Ascending aorta (tissue), 2 donors: ENCODE data around the gene UBE2QL1. TPM values are rescaled to one million over a fixed set of nuclear protein-coding genes. Genes with fewer than 3 reads are reported as not detected.

Source experiments
- DNase-seq, 2 donors: peaks; one replicate each; pipeline ENCODE4 v3.0.0-alpha.2; 2019; ENCODE audit warnings: low spot score in 2 of 2
- H3K27ac ChIP-seq, 2 donors: fragments of 200-600 bp; sonication (generic); one replicate each; pipeline ENCODE4 v1.5.1; 2016 to 2017; ENCODE audit warnings: mild to moderate bottlenecking in 1 of 2
- H3K27me3 ChIP-seq: fragments of 200-600 bp; sonication (generic); one replicate; pipeline ENCODE4 v1.5.1; 2017
- H3K36me3 ChIP-seq, 2 donors: fragments of 200-600 bp; sonication (generic); one replicate each; pipeline ENCODE4 v1.5.1; 2016
- H3K4me1 ChIP-seq, 2 donors: fragments of 200-600 bp; sonication (generic); one replicate each; pipeline ENCODE4 v1.5.1; 2016 to 2017; ENCODE audit warnings: mild to moderate bottlenecking in 1 of 2
- H3K4me3 ChIP-seq, 2 donors: fragments of 200-600 bp; sonication (generic); one replicate each; pipeline ENCODE4 v1.5.1; 2016 to 2017; ENCODE audit warnings: mild to moderate bottlenecking in 1 of 2
- H3K9me3 ChIP-seq, 2 donors: fragments of 200-600 bp; sonication (generic); one replicate each; pipeline ENCODE4 v1.5.1; 2016
- CTCF ChIP-seq, 3 experiments: fragments of 200-600 bp in 2 of 3; fragments of 450-650 bp in 1 of 3; sonication (generic) in 2 of 3; IDR thresholded peaks; one replicate each; pipeline ENCODE4 v1.5.1; 2016 to 2019; ENCODE audit warnings: antibody characterized with exemption in 3 of 3, mild to moderate bottlenecking in 1 of 3, moderate library complexity in 1 of 3
- intact Hi-C: fragments of 100-400 bp; cut with DNase I; formaldehyde crosslinking; loops from one replicate; pipeline ENCODE4 v1.15.1; 2023
- total RNA-seq: library from RNA; depleted of rRNA; stranded (reverse); fragments of >200 nt; gene quantifications from one replicate; pipeline ENCODE4 v1.1.0, GENCODE V29; 2016

Gene UBE2QL1
- total RNA-seq, 1 donor from 2014 or later = 0.85 TPM

GRCh38 chr5:6468104-6468503 lies 19.4 kb downstream of the UBE2QL1 start:
- H3K36me3 ChIP-seq = no peaks in the 10 kb centered on the region
- peaks cover 0 to 2% of the 10 kb centered on the region in 2 donors for H3K4me1 ChIP-seq
- DNase-seq = no peak
- TF ChIP-seq CTCF (IDR thresholded peaks at IDR 0.05) = no peak
- H3K27ac ChIP-seq = no peak overlapping the region
- H3K9me3 ChIP-seq = no peaks in the 10 kb centered on the region
- no peaks in the 10 kb centered on the region for H3K27me3 ChIP-seq
- no peak overlapping the region for H3K4me3 ChIP-seq
- intact Hi-C loops = no loop called here

DNA sequence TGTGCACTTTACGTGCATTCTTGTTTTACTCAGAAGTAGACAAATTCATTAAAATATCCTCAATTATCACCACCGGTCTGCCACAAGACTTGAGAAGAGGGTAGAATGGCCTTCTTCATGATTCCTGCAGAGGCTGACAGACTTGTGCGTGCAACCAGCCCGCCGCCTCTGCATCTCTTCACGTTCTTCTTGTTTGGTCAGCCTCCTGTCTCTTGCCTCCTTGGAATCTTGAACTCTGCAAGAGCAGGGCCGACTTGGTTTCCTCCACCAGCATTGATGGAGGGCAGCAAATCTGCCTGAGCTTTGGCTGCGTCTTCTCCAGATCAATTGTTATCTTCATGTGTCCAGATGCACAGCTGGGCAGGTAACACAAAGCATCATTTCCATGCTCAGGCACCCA lies 20.2 kb downstream of the UBE2QL1 start:
- Histone ChIP-seq H3K27ac (no peak overlapping the region), H3K4me3 (no peak overlapping the region), H3K9me3 (no peaks in the 10 kb centered on the region), H3K36me3 (no peaks in the 10 kb centered on the region), H3K4me1 (peaks cover 0 to 2% of the 10 kb centered on the region in 2 donors), H3K27me3 (no peaks in the 10 kb centered on the region)
- no peak for DNase-seq
- intact Hi-C loops = no loop called here
- no peak for TF ChIP-seq CTCF (IDR thresholded peaks at IDR 0.05)

DNA sequence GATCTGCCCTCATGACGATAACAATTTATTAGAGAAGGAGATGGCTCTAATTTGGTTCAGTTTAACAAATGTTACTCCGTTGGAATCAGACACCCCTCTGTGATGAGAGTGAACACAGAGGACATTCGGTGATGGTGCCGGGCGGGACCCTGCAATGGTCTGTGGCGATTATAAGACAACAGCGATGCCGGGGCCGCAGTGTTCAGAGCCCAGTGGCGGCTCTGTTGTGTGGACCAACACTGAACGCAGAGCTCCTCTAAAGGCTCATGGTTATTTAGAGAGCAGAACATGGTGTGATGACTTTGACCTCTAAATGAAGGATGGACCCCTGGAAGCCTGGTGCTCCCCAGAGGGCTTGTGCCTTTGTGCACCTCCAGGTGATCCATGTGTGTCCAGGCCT lies 21.2 kb downstream of the UBE2QL1 start:
- Histone ChIP-seq H3K4me1 (peaks cover 0 to 2% of the 10 kb centered on the region in 2 donors), H3K27me3 (no peaks in the 10 kb centered on the region), H3K27ac (no peak overlapping the region), H3K9me3 (no peaks in the 10 kb centered on the region), H3K4me3 (no peak overlapping the region), H3K36me3 (no peaks in the 10 kb centered on the region)
- peak in 1 of 2 donors; percentile 18 for DNase-seq
- intact Hi-C loops = no loop called here
- no peak for TF ChIP-seq CTCF (IDR thresholded peaks at IDR 0.05)

DNA sequence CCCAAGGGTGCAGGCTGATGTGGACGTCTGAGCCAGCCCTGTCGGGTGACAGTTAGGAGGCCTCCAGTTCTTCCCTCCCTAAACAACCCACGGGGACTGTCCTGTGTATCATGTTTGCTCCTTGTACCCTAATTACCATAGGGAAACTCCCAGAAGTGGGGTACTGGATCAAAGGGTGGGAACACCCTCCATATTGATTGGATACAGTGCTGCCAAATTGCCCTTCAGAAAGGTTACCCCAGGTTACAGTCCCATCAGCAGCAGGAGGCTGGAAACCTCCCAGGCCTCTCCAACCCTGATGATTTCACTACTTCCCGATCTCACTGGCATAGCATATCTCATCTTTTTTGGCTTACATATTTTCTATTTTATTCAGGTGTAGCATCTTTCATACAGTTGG lies 22.0 kb downstream of the UBE2QL1 start:
- Histone ChIP-seq H3K27ac (no peak overlapping the region), H3K4me1 (peaks cover 0 to 2% of the 10 kb centered on the region in 2 donors), H3K4me3 (no peak overlapping the region), H3K36me3 (no peaks in the 10 kb centered on the region), H3K27me3 (no peaks in the 10 kb centered on the region), H3K9me3 (no peaks in the 10 kb centered on the region)
- no peak for TF ChIP-seq CTCF (IDR thresholded peaks at IDR 0.05)
- DNase-seq = no peak
- intact Hi-C loops = no loop called here

DNA sequence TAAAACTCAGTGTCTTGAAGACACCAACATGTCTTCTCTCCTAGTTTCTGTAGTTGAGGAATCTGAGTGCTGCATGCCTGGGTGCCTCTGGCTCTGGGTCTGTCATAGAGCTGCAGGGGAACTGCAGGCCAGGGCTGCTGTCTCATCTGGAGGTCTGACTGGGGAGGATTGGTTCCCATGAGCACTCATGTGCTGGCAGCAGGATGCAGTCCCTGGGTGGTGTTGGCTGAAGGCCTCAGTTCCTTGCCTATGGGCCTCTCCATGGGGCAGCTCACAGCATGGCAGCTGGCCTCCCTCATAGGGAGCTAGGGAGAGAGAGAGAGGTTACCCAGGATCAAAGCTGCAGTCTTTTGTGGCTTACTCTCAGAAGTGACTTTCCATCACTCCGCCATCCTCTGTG lies 22.6 kb downstream of the UBE2QL1 start:
- Histone ChIP-seq H3K27me3 (no peaks in the 10 kb centered on the region), H3K4me1 (peaks cover 0 to 2% of the 10 kb centered on the region in 2 donors), H3K27ac (no peak overlapping the region), H3K36me3 (no peaks in the 10 kb centered on the region), H3K9me3 (no peaks in the 10 kb centered on the region), H3K4me3 (no peak overlapping the region)
- DNase-seq = peak in 1 of 2 donors; percentile 27
- TF ChIP-seq CTCF (IDR thresholded peaks at IDR 0.05) = no peak
- intact Hi-C loops = no loop called here

DNA sequence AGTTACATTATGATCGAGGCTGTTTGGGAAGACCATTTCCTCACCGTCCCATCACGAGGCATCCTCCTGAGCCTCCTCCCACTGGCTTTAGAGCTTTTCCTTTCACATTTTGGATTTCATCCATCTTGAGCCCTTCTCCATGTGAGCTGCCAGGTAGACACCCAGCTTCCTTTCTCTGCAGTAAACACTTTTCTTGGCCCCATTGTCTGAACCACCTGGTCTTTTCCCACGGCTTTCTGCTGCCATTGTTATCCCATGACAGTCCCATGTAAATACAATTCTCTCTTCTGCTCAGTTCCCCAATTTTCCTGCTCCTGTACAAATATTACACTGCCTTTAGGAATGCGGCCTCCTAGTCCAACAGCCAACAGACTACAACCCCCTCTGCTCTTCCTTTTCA lies 24.1 kb downstream of the UBE2QL1 start:
- TF ChIP-seq CTCF (IDR thresholded peaks at IDR 0.05) = no peak
- H3K27ac ChIP-seq = no peak overlapping the region
- H3K4me3 ChIP-seq = no peak overlapping the region
- H3K36me3 ChIP-seq = no peaks in the 10 kb centered on the region
- H3K27me3 ChIP-seq = no peaks in the 10 kb centered on the region
- no peaks in the 10 kb centered on the region for H3K9me3 ChIP-seq
- DNase-seq = peak in 1 of 2 donors; percentile 15
- peaks cover 0 to 2% of the 10 kb centered on the region in 2 donors for H3K4me1 ChIP-seq
- intact Hi-C loops = no loop called here
